ENCODE measurements around the gene VTI1A. TPM values are rescaled to one million over a fixed set of nuclear protein-coding genes. Genes with fewer than 3 reads are reported as not detected.

VTI1A gene
- total and polyA plus RNA-seq, 2 of the 8 experiments (the other 6 are each of a cell fraction or from before 2014, with no cell fraction given), result 6.0 to 20.0 TPM

DNA sequence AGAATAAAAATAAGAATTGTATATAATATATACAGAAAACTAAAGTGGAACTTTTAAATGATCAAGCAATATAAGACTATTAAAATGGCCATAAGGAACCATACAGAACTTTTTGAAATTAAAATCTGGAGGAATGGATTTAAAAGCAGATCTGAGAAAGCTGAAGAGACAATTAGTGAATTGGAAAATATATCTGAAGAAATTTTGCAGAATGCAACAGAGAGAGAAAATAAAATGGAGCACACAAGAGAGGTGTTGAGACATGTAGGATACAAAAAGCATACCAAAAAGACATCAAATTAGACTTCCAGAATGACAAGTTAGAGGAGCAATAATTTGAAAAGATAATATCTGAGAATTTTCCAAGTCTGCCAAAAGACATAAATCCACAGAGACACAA, 169.6 kb downstream of the VTI1A start:
- FAIRE-seq (no peak), DNase-seq (ENCODE audit: low read depth in 1 of 2, low spot score in 2 of 2) (no peak)
- no peak overlapping the region for H4K91ac ChIP-seq (replicated peaks; ENCODE audit: insufficient read length, low read length)
- POLR2A ChIA-PET (ENCODE audit: partially characterized antibody), result no interaction called here
- H3K9me3 ChIP-seq (ENCODE audit: insufficient read depth in 2 of 2, low read depth in 1 of 2, low read length in 1 of 2), result peaks cover 0 to 13% of the 10 kb centered on the region in 2 experiments; a peak in 2 of 4 replicates
- H3K56ac ChIP-seq (replicated peaks; ENCODE audit: insufficient read length, low read depth, low read length), result no peak overlapping the region
- no peak overlapping the region for H3K18ac ChIP-seq (ENCODE audit: extremely low read depth, low read length)
- no peak overlapping the region for H3K27ac ChIP-seq (ENCODE audit: low read depth, low read length)
- CTCF ChIA-PET (ENCODE audit: partially characterized antibody), result no interaction called here
- no peaks in the 10 kb centered on the region for H3K79me1 ChIP-seq (ENCODE audit: low read depth, low read length)
- H4K20me1 ChIP-seq (replicated peaks in 1 of 2; ENCODE audit: control insufficient read depth in 1 of 2, insufficient read depth in 2 of 2, low read length in 2 of 2), result no peaks in the 10 kb centered on the region
- H4K5ac ChIP-seq (ENCODE audit: insufficient read length, low read depth, low read length), result no peak overlapping the region
- H3K14ac ChIP-seq (ENCODE audit: insufficient read length), result no peak overlapping the region
- H3K23ac ChIP-seq (ENCODE audit: insufficient read length), result no peak overlapping the region
- H2AK5ac ChIP-seq (ENCODE audit: low read depth, low read length), result no peak overlapping the region
- no peak overlapping the region for H2BK15ac ChIP-seq (ENCODE audit: low read length)
- H3K4me1 ChIP-seq (replicated peaks in 1 of 4; ENCODE audit: control insufficient read depth in 3 of 4, insufficient read depth in 4 of 4, low read length in 3 of 4), result no peaks in the 10 kb centered on the region
- H2BK5ac ChIP-seq (ENCODE audit: low read depth, low read length), result no peak overlapping the region
- H2BK120ac ChIP-seq (replicated peaks; ENCODE audit: low read depth, low read length), result no peak overlapping the region
- H3K36me3 ChIP-seq (ENCODE audit: control insufficient read depth in 2 of 4, insufficient read depth in 4 of 4, low read length in 3 of 4), result no peaks in the 10 kb centered on the region
- H3K4me2 ChIP-seq (ENCODE audit: insufficient read depth in 1 of 2, low read depth in 2 of 2, low read length in 2 of 2), result no peak overlapping the region
- H4K8ac ChIP-seq (ENCODE audit: extremely low read depth, insufficient read depth, low read length), result no peak overlapping the region
- no peak overlapping the region for H2BK20ac ChIP-seq (ENCODE audit: low read length)
- TF ChIP-seq, protein P1, sequence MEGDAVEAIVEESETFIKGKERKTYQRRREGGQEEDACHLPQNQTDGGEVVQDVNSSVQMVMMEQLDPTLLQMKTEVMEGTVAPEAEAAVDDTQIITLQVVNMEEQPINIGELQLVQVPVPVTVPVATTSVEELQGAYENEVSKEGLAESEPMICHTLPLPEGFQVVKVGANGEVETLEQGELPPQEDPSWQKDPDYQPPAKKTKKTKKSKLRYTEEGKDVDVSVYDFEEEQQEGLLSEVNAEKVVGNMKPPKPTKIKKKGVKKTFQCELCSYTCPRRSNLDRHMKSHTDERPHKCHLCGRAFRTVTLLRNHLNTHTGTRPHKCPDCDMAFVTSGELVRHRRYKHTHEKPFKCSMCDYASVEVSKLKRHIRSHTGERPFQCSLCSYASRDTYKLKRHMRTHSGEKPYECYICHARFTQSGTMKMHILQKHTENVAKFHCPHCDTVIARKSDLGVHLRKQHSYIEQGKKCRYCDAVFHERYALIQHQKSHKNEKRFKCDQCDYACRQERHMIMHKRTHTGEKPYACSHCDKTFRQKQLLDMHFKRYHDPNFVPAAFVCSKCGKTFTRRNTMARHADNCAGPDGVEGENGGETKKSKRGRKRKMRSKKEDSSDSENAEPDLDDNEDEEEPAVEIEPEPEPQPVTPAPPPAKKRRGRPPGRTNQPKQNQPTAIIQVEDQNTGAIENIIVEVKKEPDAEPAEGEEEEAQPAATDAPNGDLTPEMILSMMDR (IDR thresholded peaks at IDR 0.05; ENCODE audit: control extremely low read depth in 1 of 3, insufficient read depth in 1 of 3, low read depth in 1 of 3, low read length in 3 of 3), result no peak
- TF ChIP-seq KDM1A (IDR thresholded peaks at IDR 0.05; ENCODE audit: borderline replicate concordance, low read length) (peak; percentile 62), SRF (IDR thresholded peaks at IDR 0.05; ENCODE audit: low read depth, low read length) (no peak), CTBP2 (IDR thresholded peaks at IDR 0.05; ENCODE audit: borderline replicate concordance, insufficient read depth, insufficient read length, low read length) (no peak)
- H3K27me3 ChIP-seq (replicated peaks in 1 of 4; ENCODE audit: control insufficient read depth in 3 of 4, extremely low read depth in 1 of 4, insufficient read depth in 3 of 4, low read length in 3 of 4), result no peaks in the 10 kb centered on the region
- no peaks in the 10 kb centered on the region for H3K23me2 ChIP-seq (ENCODE audit: low read depth, low read length)
- no peaks in the 10 kb centered on the region for H3K79me2 ChIP-seq (ENCODE audit: control insufficient read depth in 1 of 2, insufficient read depth in 2 of 2, low read length in 2 of 2)
- H3K9ac ChIP-seq (replicated peaks in 1 of 4; ENCODE audit: extremely low read depth in 1 of 4, low read depth in 3 of 4, low read length in 3 of 4), result no peak overlapping the region
- no peak overlapping the region for H2BK12ac ChIP-seq (ENCODE audit: low read depth, low read length)
- H3K4me3 ChIP-seq (ENCODE audit: extremely low read depth in 1 of 4, insufficient read depth in 2 of 4, low read depth in 3 of 4, low read length in 4 of 4), result no peak overlapping the region
- H2AFZ ChIP-seq (ENCODE audit: low read length), result no peak overlapping the region
- no peak overlapping the region for H3K4ac ChIP-seq (replicated peaks; ENCODE audit: insufficient read length, low read depth, low read length)
